Vagina (tissue), 2 donors: ENCODE data around the gene CA5B. TPM values are rescaled to one million over a fixed set of nuclear protein-coding genes. Genes with fewer than 3 reads are reported as not detected.
A peak's percentile ranks its signal among the peaks of the same experiment; 100 is the strongest.

Experiments
- DNase-seq, 2 donors: peaks; one replicate each; pipeline ENCODE4 v3.0.0-alpha.2; 2017; ENCODE audit errors: extremely low spot score in 2 of 2
- H3K27ac ChIP-seq: fragments of 200-600 bp; sonication (generic); one replicate; pipeline ENCODE4 v1.5.1; 2019
- H3K27me3 ChIP-seq: fragments of 200-600 bp; sonication (generic); one replicate; pipeline ENCODE4 v1.5.1; 2019
- H3K36me3 ChIP-seq, 2 donors: fragments of 200-600 bp; sonication (generic); one replicate each; pipeline ENCODE4 v1.5.1; 2017 to 2019
- H3K4me1 ChIP-seq: fragments of 200-600 bp; sonication (generic); one replicate; pipeline ENCODE4 v1.5.1; 2019
- H3K4me3 ChIP-seq, 2 donors: fragments of 200-600 bp; sonication (generic); 1 replicate in 1 of 2; 2 replicates in 1 of 2; pipeline ENCODE4 v1.5.1; 2016 to 2019
- H3K9me3 ChIP-seq: fragments of 200-600 bp; sonication (generic); one replicate; pipeline ENCODE4 v1.5.1; 2019
- CTCF ChIP-seq, 3 experiments: fragments of 450-650 bp in 2 of 3; fragments of 200-600 bp in 1 of 3; sonication (generic) in 1 of 3; IDR thresholded peaks; one replicate each; pipeline ENCODE4 v1.5.1; 2017 to 2019; ENCODE audit warnings: antibody characterized with exemption in 3 of 3, mild to moderate bottlenecking in 2 of 3, moderate library complexity in 2 of 3
- POLR2A ChIP-seq, 2 donors: fragments of 450-650 bp; IDR thresholded peaks; one replicate each; pipeline ENCODE4 v1.6.1; 2017; ENCODE audit warnings: antibody characterized with exemption in 2 of 2, mild to moderate bottlenecking in 2 of 2, moderate library complexity in 2 of 2
- POLR2AphosphoS5 ChIP-seq, 2 donors: sonication (generic); formaldehyde crosslinking; IDR thresholded peaks; one replicate each; pipeline ENCODE4 v1.9.0; 2017; ENCODE audit warnings: antibody characterized with exemption in 2 of 2, mild to moderate bottlenecking in 2 of 2, low read depth in 1 of 2; ENCODE audit not compliant: insufficient read depth in 1 of 2
- intact Hi-C: fragments of 100-400 bp; cut with DNase I; formaldehyde crosslinking; loops from one replicate; pipeline ENCODE4 v1.15.1; 2023
- total RNA-seq: library from RNA; depleted of rRNA; stranded (reverse); fragments of >200 nt; gene quantifications from one replicate; pipeline ENCODE4 v1.2.3, GENCODE V29; 2016

Gene CA5B
- total RNA-seq, 1 donor from 2014 or later = 24.6 TPM

- H3K9me3 ChIP-seq = no peaks in the 10 kb centered on the region
- peak in 1 of 2 donors; percentile 89 for DNase-seq
- H3K4me1 ChIP-seq = peaks cover 25% of the 10 kb centered on the region
- peak in 1 of 2 donors; percentile 45 for TF ChIP-seq POLR2A (IDR thresholded peaks at IDR 0.05)
- TF ChIP-seq CTCF (IDR thresholded peaks at IDR 0.05) = no peak
- TF ChIP-seq POLR2AphosphoS5 (IDR thresholded peaks at IDR 0.05; ENCODE audit: insufficient read depth in 1 of 2, low read depth in 1 of 2) = peak; percentile 76 to 90
- intact Hi-C loops = no loop called here
- no peaks in the 10 kb centered on the region for H3K27me3 ChIP-seq
- peak within 1 kb of the TSS; percentile 86 for H3K27ac ChIP-seq
- peak within 1 kb of the TSS; percentile 69 to 81 for H3K4me3 ChIP-seq
- H3K36me3 ChIP-seq = no peaks in the 10 kb centered on the region
These were observed 52.1 kb downstream of the CA5B start, which contains the start of gene ZRSR2 for GRCh38 chrX:15789979-15790768. Gene ZRSR2, plus strand, starts transcription at chrX:15790484. Its CDS starts 12 bp downstream, at chrX:15790496.

GRCh38 chrX:15790769-15791290 lies 52.8 kb downstream of the CA5B start:
- Histone ChIP-seq H3K27ac (peak overlapping the region; percentile 86), H3K36me3 (no peaks in the 10 kb centered on the region), H3K27me3 (no peaks in the 10 kb centered on the region), H3K9me3 (no peaks in the 10 kb centered on the region), H3K4me3 (peak overlapping the region; percentile 69 to 81), H3K4me1 (peaks cover 25% of the 10 kb centered on the region)
- DNase-seq = no peak
- TF ChIP-seq POLR2AphosphoS5 (IDR thresholded peaks at IDR 0.05; ENCODE audit: insufficient read depth in 1 of 2, low read depth in 1 of 2) = no peak
- TF ChIP-seq CTCF (IDR thresholded peaks at IDR 0.05) = no peak
- TF ChIP-seq POLR2A (IDR thresholded peaks at IDR 0.05) = no peak
- intact Hi-C loops = no loop called here

GRCh38 chrX:15797707-15798106 lies 59.6 kb downstream of the CA5B start:
- no peak overlapping the region for H3K4me3 ChIP-seq
- no peak for TF ChIP-seq CTCF (IDR thresholded peaks at IDR 0.05)
- TF ChIP-seq POLR2A (IDR thresholded peaks at IDR 0.05) = no peak
- TF ChIP-seq POLR2AphosphoS5 (IDR thresholded peaks at IDR 0.05; ENCODE audit: insufficient read depth in 1 of 2, low read depth in 1 of 2) = no peak
- intact Hi-C loops = no loop called here

GRCh38 chrX:15804563-15804962 lies 66.5 kb downstream of the CA5B start:
- no peaks in the 10 kb centered on the region for H3K27me3 ChIP-seq
- H3K27ac ChIP-seq = no peak overlapping the region
- H3K4me3 ChIP-seq = no peak overlapping the region
- TF ChIP-seq CTCF (IDR thresholded peaks at IDR 0.05) = no peak
- intact Hi-C loops = no loop called here
- H3K4me1 ChIP-seq = no peaks in the 10 kb centered on the region
- peaks cover 0 to 57% of the 10 kb centered on the region in 2 donors for H3K36me3 ChIP-seq
- no peaks in the 10 kb centered on the region for H3K9me3 ChIP-seq
- DNase-seq = no peak

More at GRCh38 chrX:15797707-15798106, 59.6 kb downstream of the CA5B start:
- Histone ChIP-seq H3K27ac (no peak overlapping the region), H3K36me3 (peaks cover 0 to 21% of the 10 kb centered on the region in 2 donors), H3K9me3 (no peaks in the 10 kb centered on the region), H3K27me3 (no peaks in the 10 kb centered on the region), H3K4me1 (no peaks in the 10 kb centered on the region)
- no peak for DNase-seq

- Histone ChIP-seq H3K4me1 (no peaks in the 10 kb centered on the region), H3K27ac (no peak overlapping the region), H3K9me3 (no peaks in the 10 kb centered on the region), H3K36me3 (peaks cover 0 to 54% of the 10 kb centered on the region in 2 donors), H3K4me3 (no peak overlapping the region), H3K27me3 (no peaks in the 10 kb centered on the region)
- no peak for TF ChIP-seq POLR2A (IDR thresholded peaks at IDR 0.05)
- TF ChIP-seq CTCF (IDR thresholded peaks at IDR 0.05) = no peak
- TF ChIP-seq POLR2AphosphoS5 (IDR thresholded peaks at IDR 0.05; ENCODE audit: insufficient read depth in 1 of 2, low read depth in 1 of 2) = no peak
- no peak for DNase-seq
- intact Hi-C loops = no loop called here
These were observed 70.2 kb downstream of the CA5B start for GRCh38 chrX:15808254-15808653.
